HG03196 (cell line): ENCODE measurements around the gene DKK2.

Source experiments
- ATAC-seq: cut with Tn5 transposase; IDR thresholded peaks from one replicate; pipeline ENCODE4 v1.9.1; 2021; ENCODE audit not compliant: unreplicated experiment

DKK2 gene

DNA sequence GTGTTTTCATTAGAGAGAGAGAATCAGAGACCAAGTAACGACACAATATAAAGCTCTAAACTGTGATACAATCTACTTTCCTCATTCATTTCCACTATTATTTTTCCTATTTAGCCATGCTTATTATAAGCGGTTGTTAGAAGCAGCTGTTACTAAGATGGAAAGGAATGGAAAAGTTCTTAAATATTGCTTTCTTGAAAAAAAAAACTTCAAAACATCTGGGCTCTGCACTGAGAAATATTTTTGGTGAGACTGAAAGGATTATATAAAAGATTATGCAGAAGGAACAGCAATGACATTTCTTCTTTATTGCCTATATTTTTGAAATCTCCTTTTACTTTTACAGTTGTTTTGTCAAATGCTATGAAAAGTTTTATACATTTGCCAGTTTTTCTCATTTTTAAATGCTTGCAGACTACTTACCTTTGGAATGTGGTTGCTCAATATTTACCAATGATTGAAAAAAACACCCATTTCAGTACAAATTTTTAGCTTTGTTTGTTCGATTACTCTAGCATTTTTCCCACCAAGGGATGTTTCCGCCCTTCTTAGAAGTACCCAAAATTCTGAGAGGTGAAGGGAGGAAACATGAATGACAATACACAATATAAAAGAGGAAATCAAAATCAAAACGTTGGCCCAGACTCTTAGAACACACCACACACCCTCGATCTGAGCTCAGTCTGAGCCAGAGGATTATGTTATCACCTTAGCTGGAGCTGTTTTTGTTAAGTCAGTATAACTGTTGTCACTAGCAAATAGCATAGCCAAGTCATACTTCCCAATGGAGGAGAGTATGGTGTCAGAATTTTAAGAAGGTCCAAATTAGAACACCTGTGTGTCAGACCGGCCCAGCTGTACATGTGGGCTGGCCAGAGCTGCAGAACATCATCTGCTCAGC lies 18.4 kb downstream of the DKK2 start:
- no peak for ATAC-seq

DNA sequence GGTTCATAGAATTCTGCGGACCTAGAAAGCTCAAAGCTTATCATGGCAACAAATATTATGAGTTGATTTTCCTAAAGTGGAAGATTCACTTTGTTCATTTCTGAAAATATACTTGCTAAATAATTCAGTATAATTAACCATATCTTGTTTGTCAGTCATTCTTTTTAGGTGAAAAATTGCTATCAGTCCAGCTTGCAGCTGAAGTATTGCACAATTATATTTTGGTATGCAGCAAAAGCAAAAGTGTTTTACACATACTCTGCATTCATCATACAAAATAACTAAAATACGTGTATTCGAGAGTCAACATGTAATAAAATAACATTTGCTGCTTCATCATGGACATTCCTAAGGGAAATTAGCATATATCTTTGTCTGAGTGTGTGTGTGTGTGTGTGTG lies 24.8 kb downstream of the DKK2 start:
- no peak for ATAC-seq

DNA sequence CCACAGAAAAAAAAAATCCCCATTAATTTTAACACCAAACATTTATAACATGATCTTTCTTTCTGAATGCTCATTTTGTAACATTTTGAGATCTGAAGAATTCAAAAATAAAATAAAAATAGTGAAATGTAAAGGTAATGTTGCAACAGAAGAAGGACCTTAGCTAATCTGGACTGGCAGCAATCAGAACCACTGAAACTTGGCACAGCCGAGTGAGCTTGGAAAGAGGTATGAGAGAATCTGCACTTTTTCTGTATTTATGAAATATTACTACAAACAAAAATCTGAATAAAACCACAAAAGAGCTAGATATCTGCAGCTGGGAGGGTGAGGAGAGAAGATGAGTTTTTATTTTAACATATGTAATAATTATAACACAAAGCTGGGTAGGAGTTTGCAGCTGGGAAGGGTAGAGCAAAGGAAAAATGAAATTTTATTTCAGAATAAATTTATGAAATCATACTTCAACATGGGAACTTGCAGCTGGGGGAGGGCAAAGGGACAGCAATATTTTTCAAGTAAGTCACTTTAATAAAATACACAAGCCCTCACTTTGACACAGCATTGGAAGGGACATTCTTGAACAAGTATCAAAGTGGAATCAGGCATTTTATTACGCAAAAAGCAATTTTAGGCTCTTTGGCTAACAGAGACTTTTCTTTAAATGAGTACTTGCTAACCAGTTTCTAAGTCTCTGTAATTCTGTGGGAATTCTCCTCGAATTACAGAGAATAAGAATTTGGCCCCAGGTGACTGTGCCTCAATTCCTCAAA lies 26.7 kb downstream of the DKK2 start:
- ATAC-seq = no peak

DNA sequence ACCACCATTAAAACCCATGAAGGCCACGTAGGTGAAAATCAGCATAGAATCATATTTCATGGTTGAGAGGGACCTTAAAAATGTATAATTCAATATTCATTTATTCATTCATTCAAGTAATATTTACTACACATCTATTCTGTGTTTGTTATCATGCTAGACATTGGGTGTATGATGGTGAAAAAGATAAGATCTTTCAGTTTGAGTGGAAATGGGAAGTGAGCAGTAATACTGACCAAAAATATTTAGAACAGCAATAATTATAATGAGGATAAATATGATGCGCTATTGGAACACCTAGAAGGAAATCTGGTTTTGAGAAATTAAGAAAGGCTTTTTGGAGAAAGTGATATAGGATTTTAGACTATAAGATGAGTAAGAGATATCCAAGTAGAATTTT lies 28.0 kb downstream of the DKK2 start:
- no peak for ATAC-seq

DNA sequence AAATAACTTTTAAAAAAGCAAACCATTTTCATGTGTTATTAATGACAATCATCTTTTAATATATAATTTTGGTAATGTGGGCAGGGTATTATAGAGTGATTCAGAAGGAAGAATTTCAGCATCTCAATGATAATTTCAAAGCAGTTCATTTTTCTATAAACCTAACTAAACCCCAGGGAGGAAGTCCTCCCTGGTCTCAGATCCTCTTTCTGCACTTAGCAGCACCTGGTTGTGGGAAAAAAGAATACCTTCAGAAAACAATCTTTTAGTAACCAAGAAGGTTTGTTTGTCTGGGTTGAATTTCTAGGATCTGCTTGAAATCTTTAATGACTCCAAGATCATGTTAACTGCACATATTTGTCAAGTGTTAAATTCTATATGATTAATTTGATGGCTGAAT lies 29.9 kb downstream of the DKK2 start:
- ATAC-seq = no peak

DNA sequence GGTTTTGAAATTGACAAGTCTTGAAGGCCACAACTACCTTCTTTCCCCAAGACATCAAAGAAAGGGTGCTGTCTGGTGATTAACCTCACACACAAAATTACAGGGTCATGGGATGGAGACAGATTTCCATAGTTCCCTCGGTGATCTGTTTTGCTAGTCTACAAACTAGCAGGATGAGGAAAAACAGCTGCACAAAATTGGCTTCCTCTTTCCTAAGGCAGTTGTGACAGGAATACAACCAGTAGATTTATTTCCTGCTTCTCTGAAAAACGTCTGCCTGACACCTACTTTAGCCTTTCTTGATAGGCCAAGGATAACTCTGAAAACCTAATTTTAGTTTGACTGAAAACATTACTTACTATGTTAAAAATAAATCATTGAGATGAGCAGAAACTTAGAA lies 39.6 kb downstream of the DKK2 start:
- ATAC-seq = no peak

DNA sequence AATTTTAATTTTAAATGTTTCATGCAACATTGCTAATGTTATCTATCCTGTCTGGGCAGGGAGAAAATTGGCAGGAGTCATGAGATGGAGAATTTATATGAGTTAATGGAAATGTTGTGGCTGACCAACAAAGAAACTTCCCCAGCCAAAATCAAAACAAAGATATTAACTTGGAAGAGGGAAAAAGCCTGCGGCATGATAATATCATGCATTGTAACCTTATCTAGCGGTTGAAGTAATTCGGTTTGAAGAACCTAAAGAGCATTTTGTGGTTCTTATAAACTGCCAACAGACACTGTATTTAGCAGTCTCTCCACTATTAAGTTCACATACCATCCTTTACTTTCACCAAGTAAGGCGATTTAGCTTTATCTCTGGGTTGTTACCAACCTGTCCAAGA lies 42.3 kb downstream of the DKK2 start:
- ATAC-seq = no peak

DNA sequence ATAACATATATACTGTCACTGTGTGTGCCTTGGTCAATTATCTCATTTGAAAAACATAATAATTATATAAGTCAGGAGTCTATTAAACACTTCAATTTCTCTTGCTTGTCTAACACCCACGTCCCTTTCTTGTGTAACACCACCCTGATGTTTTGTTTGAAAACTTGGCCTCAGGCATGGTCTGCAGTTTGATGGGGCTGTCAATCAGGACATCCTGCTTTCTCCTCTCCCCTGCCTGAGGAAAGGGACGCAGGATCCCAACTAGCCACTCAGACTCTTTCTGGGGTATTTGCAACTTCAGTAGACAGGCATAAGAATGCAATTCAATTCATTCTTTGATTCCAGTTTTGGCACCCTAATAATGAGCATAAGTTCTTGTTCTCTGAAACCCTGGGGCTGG lies 48.8 kb downstream of the DKK2 start:
- ATAC-seq = no peak

DNA sequence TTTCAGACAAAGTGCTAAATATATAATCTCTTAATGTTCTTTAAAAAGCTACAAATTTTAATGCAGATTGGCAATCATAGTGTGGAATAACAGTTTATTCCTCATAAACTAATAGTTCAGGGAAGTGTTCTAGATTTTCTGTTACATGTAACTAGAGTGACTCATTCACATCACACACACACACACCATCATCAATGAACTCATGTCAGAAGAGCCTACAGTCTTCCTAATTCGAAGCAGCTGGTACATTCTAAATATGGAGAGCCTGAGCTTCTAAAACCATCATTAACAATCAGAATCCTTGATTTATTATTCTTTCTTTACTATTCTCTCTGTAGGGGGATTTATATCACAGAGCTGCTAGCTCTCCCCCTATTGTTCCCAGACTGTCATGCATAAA lies 49.6 kb downstream of the DKK2 start:
- ATAC-seq = no peak

DNA sequence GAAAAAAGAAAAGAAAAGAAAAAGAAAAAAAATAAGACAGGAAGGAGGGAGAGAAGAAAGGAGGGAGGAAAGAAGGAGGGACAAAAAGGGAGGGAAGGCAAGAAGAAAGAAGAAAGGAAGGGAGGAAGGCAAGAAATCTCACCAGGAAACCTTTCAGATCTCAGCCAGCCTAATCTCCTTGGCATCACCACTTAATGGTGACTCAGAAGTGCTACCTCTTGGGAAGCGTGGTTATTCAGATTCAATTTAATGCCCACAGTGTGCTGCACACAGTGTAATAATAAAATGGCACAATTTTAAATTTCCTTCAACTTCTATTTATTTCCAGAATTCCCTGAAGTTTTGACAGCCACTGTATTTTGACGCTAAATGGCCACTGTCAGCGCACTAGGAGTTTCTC lies 50.3 kb downstream of the DKK2 start:
- ATAC-seq = no peak

DNA sequence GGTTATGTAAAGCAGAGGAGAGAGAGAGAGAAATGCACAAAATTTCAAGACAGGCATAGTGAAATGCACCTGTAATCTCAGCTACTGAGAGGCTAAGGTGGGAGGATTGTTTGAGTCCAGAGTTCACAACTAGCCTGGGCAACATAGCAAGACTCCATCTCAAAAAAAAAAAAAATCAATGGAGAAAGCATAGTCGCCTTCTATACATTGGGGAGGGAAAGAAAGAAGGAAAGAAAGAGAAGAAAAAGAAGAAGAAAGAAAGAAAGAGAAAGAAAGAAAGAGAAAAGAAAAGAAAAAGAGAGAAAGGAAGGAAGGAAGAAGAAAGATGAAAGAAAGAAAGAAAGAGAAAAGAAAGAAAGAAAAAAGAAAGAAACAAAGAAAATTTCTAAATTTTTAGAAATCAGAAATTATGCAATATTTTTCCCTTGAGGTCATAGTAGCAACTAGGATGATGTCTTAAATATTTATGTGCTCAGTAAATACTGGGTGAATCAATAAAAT lies 53.4 kb downstream of the DKK2 start:
- no peak for ATAC-seq

DNA sequence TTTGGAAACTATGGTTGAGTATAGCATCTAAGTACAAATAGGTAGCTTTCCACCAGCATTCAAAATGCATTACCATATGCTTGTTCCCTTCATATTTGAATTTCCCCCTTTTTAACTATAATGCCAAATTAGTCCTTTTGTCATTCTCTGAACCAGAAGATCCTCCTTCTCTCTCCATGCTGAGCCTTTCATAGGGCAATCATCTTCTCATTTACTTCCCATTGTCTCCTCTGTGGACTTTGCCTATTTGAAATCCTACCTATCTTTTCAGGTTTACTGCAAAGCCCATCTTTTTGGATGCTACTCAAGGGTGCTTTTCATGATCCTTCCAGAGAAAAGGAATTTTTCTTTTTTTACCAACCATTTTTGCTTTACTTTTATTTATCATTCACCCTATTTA lies 54.7 kb downstream of the DKK2 start:
- no peak for ATAC-seq

DNA sequence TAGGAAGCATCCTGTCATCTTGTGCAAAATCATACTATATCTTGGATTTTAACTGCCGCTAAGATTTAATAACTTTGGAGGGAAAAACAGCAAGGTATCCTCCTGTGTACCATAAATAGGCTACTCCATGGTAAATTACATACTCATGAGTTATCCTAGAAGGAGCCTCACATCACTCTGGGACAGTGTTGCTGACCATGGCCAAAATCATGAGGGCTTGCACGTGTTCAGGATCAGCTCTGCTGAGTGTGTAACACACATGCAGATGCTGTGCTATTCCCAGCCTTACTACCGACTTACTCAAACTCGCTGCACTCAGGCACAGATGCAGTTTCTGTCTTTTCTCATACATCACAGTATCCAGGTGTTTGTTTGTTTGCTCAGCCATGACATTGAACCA lies 56.6 kb downstream of the DKK2 start:
- ATAC-seq = no peak

DNA sequence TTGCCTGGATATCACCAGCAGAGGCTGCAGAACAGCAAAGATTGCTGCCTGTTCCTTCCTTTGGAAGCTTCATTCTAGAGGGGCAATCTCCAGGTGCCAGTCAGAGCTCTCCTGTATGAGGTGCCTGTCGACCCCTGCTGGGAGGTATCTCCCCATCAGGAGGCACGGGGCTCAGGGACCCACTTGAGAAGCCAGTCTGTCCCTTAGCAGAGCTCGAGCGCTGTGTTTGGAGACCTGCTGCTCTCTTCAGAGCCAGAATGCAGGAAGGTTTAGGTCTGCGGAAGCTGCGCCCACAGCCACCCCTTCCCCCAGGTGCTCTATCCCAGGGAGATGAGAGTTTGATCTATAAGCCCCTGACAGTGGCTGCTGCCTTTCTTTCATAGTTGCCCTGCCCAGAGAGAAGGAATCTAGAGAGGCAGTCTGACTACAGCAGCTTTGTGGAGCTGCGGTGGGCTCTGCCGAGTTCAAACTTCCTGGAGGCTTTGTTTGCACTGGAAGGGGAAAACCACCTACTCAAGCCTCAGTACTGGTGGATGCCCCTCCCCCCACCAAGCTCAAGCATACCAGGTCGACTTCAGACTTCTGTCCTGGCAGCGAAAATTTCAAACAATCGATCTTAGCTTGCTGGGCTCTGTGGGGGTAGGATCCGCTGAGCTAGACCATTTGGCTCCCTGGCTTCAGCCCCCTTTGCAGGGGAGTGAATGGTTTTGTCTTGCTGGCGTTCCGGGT lies 57.9 kb downstream of the DKK2 start:
- ATAC-seq = no peak

DNA sequence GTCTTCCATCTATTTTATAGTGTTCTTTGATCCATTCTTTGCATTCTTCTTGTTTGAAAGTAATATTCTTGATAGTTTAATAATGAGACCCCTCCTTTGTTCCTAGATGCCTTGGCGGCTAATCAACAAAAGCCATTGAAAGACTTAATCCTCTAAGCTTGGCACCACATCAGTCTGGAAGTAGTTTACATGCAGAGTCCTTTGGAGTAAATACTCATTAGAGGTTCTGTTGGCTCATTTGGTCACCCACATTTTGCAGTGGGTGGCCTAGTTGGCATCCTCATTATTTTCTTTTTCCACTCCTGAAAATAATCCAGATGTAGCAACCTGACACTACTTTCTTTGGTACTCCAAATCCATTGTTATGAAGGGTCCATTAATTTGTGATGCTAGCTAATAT lies 64.5 kb downstream of the DKK2 start:
- no peak for ATAC-seq

DNA sequence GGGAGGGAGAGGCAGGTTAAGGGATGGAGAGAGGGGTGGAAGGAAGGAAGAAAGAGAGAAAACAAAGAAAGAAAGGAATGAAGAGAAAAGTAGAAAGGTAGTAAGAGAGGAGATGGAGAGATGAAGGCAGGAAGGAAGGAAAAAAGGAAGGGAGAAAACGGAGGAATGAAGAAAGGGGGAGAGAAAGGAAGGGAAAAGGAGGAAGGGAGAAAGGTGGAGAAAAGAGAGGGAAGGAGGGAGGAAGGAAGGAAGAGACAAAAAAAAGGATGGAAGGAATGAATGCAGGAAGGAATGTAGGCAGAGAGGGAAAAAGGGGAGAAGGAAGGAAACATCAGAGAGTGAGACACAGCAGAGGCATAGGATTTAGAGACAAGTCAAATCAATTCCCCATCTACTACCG lies 68.2 kb downstream of the DKK2 start:
- no peak for ATAC-seq

DNA sequence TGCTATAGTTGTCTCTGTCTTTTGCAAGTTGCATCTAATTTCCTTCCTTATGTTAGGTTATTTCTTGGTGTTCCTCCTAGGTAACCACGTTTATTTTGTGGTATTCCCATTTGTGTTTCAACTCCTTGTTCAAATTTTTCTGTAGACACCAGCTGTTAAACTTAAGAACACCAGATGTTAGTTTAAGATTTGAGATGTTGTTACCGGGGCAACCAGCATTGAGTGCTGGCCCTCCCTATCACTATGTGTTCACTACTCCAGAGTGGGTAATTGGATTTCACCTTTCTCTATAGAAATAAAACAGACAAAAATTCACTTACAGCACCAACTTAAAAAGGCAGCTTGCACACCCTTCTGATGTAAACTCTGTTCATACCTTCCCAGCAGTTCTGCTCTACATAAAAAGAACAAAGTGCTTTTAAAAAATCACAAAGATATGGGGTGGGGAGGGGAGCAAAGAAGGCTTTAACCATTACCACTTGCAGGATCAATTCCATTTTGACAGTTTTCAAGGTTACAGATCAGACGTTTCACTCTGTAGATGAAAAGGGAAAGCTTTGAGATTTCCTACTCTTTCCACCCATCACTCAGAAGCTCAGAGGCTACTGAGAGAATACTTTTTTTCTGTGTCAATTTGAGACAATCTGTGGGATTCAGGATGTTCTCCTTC lies 82.9 kb downstream of the DKK2 start:
- ATAC-seq = no peak

DNA sequence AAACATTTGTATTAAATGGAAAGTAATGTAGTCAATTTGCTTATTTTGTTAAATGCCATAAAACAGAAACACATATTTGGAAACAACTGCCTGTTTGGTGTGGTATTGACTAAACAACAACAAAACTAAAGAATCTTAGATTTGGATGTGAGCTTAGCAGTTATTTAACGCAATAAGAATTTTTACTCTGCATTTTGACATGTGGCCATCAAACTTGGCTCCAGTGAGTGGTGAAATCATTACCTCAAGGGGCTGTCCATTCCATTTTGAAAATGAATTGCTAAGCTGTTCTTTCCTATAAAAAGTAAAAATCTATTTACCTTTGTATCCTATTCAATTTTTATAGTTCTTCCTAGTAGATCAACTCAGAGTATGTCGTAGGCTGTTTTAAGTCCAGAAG lies 84.2 kb downstream of the DKK2 start:
- no peak for ATAC-seq

DNA sequence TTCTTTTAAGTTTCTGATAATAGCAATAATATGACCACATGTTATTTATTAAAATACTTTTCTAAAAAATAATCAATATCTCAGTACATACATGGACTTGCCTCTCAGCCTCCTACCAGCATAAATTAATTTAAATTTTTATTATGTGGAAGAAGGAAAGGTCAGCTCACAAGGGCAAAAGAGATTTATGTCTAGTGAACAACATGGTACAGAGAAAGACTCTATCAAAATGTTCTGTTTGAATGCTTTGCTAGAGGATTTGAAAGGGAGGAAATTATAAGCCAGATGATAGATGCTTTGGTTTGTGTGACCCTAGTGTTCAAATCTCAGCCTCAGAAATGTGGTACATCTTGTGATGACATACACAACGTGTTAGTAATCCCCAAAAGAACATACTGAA lies 94.3 kb downstream of the DKK2 start:
- no peak for ATAC-seq

DNA sequence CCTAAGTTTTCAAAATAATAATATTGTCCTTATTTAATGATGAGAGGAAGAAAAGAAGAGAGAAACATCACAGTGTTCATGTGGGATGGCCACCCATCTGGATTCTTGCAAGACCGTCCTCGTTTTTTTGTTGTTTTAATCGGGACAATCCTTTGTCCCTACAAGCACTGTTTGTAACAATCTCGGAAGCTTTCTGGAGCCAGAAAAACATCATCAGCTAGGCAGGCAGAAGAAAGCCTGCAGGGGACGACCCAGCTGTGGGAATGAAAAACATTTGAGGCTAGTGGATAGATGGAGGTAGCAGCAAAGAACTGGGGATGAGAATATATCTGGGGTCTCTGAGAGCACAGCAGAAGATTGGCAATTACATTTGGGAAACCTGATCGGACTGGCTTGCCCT lies 105.6 kb downstream of the DKK2 start:
- no peak for ATAC-seq

DNA sequence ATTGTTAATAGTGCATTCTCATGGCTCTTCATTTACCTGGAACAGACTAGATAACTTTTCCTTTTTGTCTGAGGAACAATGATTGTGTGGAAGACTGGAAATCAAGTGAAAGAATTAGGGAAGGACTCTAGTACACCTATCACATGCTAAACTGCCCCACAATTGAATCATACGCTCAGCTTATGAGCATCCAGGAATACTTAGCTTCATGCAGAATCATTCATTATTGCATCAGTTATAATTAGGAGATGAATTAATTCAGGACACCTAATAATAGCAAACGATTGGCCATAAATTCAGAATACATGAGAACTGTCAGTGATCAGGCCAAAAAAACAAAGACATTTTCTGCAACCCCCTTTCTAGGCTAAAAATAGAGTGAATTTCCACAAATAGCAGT lies 106.9 kb downstream of the DKK2 start:
- no peak for ATAC-seq
